Endothelial cell (in vitro differentiated cells): ENCODE measurements around the gene LRRC26. TPM values are rescaled to one million over a fixed set of nuclear protein-coding genes. Genes with fewer than 3 reads are reported as not detected.
A peak's percentile ranks its signal among the peaks of the same experiment; 100 is the strongest.

Experiments
- DNase-seq: peaks from one replicate; pipeline ENCODE4 v3.0.0; 2021; ENCODE audit warnings: low spot score
- H3K27ac Mint-ChIP-seq: one replicate; pipeline ENCODE4 v1.8.0; 2021; ENCODE audit warnings: mixed read lengths, inconsistent platforms; ENCODE audit not compliant: unreplicated experiment
- H3K27me3 Mint-ChIP-seq: one replicate; pipeline ENCODE4 v1.8.0; 2021; ENCODE audit warnings: mild to moderate bottlenecking, moderate library complexity, mixed read lengths, inconsistent platforms; ENCODE audit not compliant: unreplicated experiment
- H3K36me3 Mint-ChIP-seq: one replicate; pipeline ENCODE4 v1.8.0; 2021; ENCODE audit warnings: mild to moderate bottlenecking, low read depth, mixed read lengths, inconsistent platforms; ENCODE audit not compliant: unreplicated experiment
- H3K4me1 Mint-ChIP-seq: one replicate; pipeline ENCODE4 v1.8.0; 2021; ENCODE audit warnings: mild to moderate bottlenecking, mixed read lengths, inconsistent platforms; ENCODE audit not compliant: unreplicated experiment
- H3K4me3 Mint-ChIP-seq: one replicate; pipeline ENCODE4 v1.8.0; 2021; ENCODE audit warnings: mild to moderate bottlenecking, mixed read lengths, inconsistent platforms; ENCODE audit not compliant: unreplicated experiment
- H3K9me3 Mint-ChIP-seq: one replicate; pipeline ENCODE4 v1.8.0; 2021; ENCODE audit warnings: mixed read lengths, inconsistent platforms; ENCODE audit not compliant: unreplicated experiment
- long read RNA-seq: library from polyadenylated mRNA; unstranded; transcript quantifications from one replicate; pipeline ENCODE4 v2.0.0, GENCODE V29; 2020; ENCODE audit not compliant: unreplicated experiment
- total RNA-seq: library from RNA; stranded (reverse); fragmentation: NEBNext Ultra II Directional; extraction: Animal tissue kit (Norgen Biotek cat#: 25700); gene quantifications from one replicate; pipeline ENCODE4 v1.2.1, GENCODE V29; 2021; ENCODE audit not compliant: unreplicated experiment
- TF ChIP-seq, protein P1 (sequence below): fragments of 200-600 bp; sonication (generic); IDR thresholded peaks from one replicate; pipeline ENCODE4 v1.5.0; 2021; ENCODE audit warnings: antibody characterized with exemption; ENCODE audit not compliant: unreplicated experiment

Gene LRRC26
- not detected for total RNA-seq
- long read RNA-seq: 0 reads

GRCh38 chr9:137169896-137170358 lies at the start of gene LRRC26:
LRRC26 (minus strand) TSS chr9:137170051; CDS start chr9:137169943, 108 bp downstream.
- Mint-ChIP-seq H3K4me3 (no peak within 1 kb of the TSS), H3K36me3 (no peaks in the 10 kb centered on the region), H3K4me1 (no peaks in the 10 kb centered on the region), H3K27me3 (peaks cover 14% of the 10 kb centered on the region), H3K9me3 (no peaks in the 10 kb centered on the region), H3K27ac (no peak within 1 kb of the TSS)
- TF ChIP-seq, protein P1, sequence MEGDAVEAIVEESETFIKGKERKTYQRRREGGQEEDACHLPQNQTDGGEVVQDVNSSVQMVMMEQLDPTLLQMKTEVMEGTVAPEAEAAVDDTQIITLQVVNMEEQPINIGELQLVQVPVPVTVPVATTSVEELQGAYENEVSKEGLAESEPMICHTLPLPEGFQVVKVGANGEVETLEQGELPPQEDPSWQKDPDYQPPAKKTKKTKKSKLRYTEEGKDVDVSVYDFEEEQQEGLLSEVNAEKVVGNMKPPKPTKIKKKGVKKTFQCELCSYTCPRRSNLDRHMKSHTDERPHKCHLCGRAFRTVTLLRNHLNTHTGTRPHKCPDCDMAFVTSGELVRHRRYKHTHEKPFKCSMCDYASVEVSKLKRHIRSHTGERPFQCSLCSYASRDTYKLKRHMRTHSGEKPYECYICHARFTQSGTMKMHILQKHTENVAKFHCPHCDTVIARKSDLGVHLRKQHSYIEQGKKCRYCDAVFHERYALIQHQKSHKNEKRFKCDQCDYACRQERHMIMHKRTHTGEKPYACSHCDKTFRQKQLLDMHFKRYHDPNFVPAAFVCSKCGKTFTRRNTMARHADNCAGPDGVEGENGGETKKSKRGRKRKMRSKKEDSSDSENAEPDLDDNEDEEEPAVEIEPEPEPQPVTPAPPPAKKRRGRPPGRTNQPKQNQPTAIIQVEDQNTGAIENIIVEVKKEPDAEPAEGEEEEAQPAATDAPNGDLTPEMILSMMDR: no peak
- no peak for DNase-seq

GRCh38 chr9:137218754-137219271 lies 49.0 kb upstream of the LRRC26 start:
- TF ChIP-seq, protein P1: no peak
- Mint-ChIP-seq H3K4me1 (no peaks in the 10 kb centered on the region), H3K4me3 (no peak overlapping the region), H3K27ac (no peak overlapping the region), H3K36me3 (no peaks in the 10 kb centered on the region), H3K9me3 (no peaks in the 10 kb centered on the region), H3K27me3 (peaks cover 7% of the 10 kb centered on the region)
- no peak for DNase-seq

GRCh38 chr9:137218212-137218753 lies 48.4 kb upstream of the LRRC26 start:
- TF ChIP-seq, protein P1: no peak
- DNase-seq: no peak
- Mint-ChIP-seq H3K4me3 (no peak overlapping the region), H3K4me1 (no peaks in the 10 kb centered on the region), H3K27me3 (peaks cover 7% of the 10 kb centered on the region), H3K9me3 (no peaks in the 10 kb centered on the region), H3K27ac (no peak overlapping the region), H3K36me3 (no peaks in the 10 kb centered on the region)

- Mint-ChIP-seq H3K9me3 (no peaks in the 10 kb centered on the region), H3K4me1 (no peaks in the 10 kb centered on the region), H3K36me3 (peaks cover 5% of the 10 kb centered on the region), H3K27ac (no peak overlapping the region), H3K4me3 (no peak overlapping the region), H3K27me3 (peaks cover 7% of the 10 kb centered on the region)
- DNase-seq: peak; percentile 42
- TF ChIP-seq, protein P1: no peak
These were observed 47.7 kb upstream of the LRRC26 start for GRCh38 chr9:137217276-137218211.
